Measurements from ENCODE around the gene MSRB3. TPM values are rescaled to one million over a fixed set of nuclear protein-coding genes. Genes with fewer than 3 reads are reported as not detected.

MSRB3 gene
- total RNA-seq, 1 experiment from 2014 or later, result 1.1 TPM

GRCh38 chr12:65493913-65494245 is 215.4 kb downstream of the MSRB3 start:
- Histone ChIP-seq H3K4ac (ENCODE audit: low read depth, low read length) (no peak overlapping the region), H3K9ac (ENCODE audit: extremely low read depth, insufficient read length, low read length) (no peak overlapping the region), H3K27me3 (ENCODE audit: insufficient read depth, low read length) (no peaks in the 10 kb centered on the region; the same call in 1 of the 2 replicates), H3K56ac (ENCODE audit: insufficient read length, low read depth, low read length) (no peak overlapping the region), H3K4me2 (ENCODE audit: insufficient read depth, insufficient read length, low read length) (no peak overlapping the region), H3K18ac (ENCODE audit: insufficient read length, low read depth, low read length) (no peak overlapping the region), H4K91ac (ENCODE audit: insufficient read length, low read depth, low read length) (no peak overlapping the region), H2AK5ac (ENCODE audit: insufficient read length, low read length) (no peak overlapping the region), H2BK12ac (ENCODE audit: insufficient read length, low read depth, low read length) (no peak overlapping the region), H3K4me1 (ENCODE audit: insufficient read depth, low read length) (0 out of 2 replicates have a peak, but pooled peaks cover 5% of the 10 kb centered on the region), H2BK120ac (ENCODE audit: low read depth, low read length, poor library complexity, severe bottlenecking) (no peak overlapping the region), H4K8ac (replicated peaks; ENCODE audit: insufficient read length, low read depth, low read length) (no peak overlapping the region), H3K27ac (ENCODE audit: insufficient read length, low read depth, low read length) (no peak overlapping the region), H3K9me3 (ENCODE audit: control insufficient read depth, low read depth, low read length) (no peaks in the 10 kb centered on the region), H3T11ph (ENCODE audit: low read length) (no peak overlapping the region), H3K23ac (ENCODE audit: insufficient read length, low read depth, low read length) (no peak overlapping the region), H3K14ac (ENCODE audit: insufficient read depth, low read length) (no peak overlapping the region), H2BK20ac (ENCODE audit: low read depth, low read length, poor library complexity, severe bottlenecking) (no peak overlapping the region), H3K79me1 (ENCODE audit: insufficient read depth, low read depth, low read length, poor library complexity, severe bottlenecking) (no peaks in the 10 kb centered on the region), H4K5ac (ENCODE audit: insufficient read length, low read depth, low read length) (no peak overlapping the region), H3K23me2 (ENCODE audit: insufficient read length, low read depth, low read length, poor library complexity, severe bottlenecking) (no peaks in the 10 kb centered on the region), H2BK15ac (ENCODE audit: low read depth, low read length) (no peak overlapping the region), H4K20me1 (ENCODE audit: control insufficient read depth, insufficient read depth, insufficient read length) (no peaks in the 10 kb centered on the region), H2BK5ac (ENCODE audit: insufficient read length, low read length) (no peak overlapping the region), H2AFZ (ENCODE audit: low read length) (no peak overlapping the region), H3K79me2 (ENCODE audit: insufficient read depth, low read length) (no peaks in the 10 kb centered on the region)
- no CpG with 5 or more reads among the region's 1 CpG for WGBS (ENCODE audit: extremely low coverage, insufficient read length, low lambda C conversion rate)
- Mint-ChIP-seq H3K36me3 (ENCODE audit: insufficient read depth in 1 of 3, low read depth in 3 of 3) (no peaks in the 10 kb centered on the region), H3K27ac (no peak overlapping the region), H3K4me3 (no peak overlapping the region), H3K4me1 (peaks cover 5 to 19% of the 10 kb centered on the region in 2 experiments; a peak in 3 of 4 replicates), H3K9me3 (no peaks in the 10 kb centered on the region), H3K27me3 (ENCODE audit: low read depth) (peaks cover 2% of the 10 kb centered on the region)
- no peak for DNase-seq
- no peak for TF ChIP-seq CTCF (conservative IDR thresholded peaks at IDR 0.05)
